Endometrium (tissue), 2 donors: ENCODE data around the gene ZFYVE28.

Experiments
- FAIRE-seq: peaks from 2 replicates; lab custom pipeline; 2012; peaks lifted over from hg19 to GRCh38; lab: Jason Lieb, UNC
- donor health status: control.
- donor health status: control.

The ZFYVE28 gene

GRCh38 chr4:2411786-2412510 is 6.5 kb downstream of the ZFYVE28 start:
- FAIRE-seq = no peak

- FAIRE-seq = no peak
Measured at GRCh38 chr4:2409381-2409783, 9.1 kb downstream of the ZFYVE28 start.

- no peak for FAIRE-seq
Measured at GRCh38 chr4:2408976-2409375, 9.5 kb downstream of the ZFYVE28 start.

- no peak for FAIRE-seq
Measured at GRCh38 chr4:2408401-2408958, 10.0 kb downstream of the ZFYVE28 start.

- no peak for FAIRE-seq
Measured at GRCh38 chr4:2407991-2408342, 10.5 kb downstream of the ZFYVE28 start.

- no peak for FAIRE-seq
Measured at GRCh38 chr4:2406920-2407319, 11.5 kb downstream of the ZFYVE28 start.

- no peak for FAIRE-seq
Measured at GRCh38 chr4:2406406-2406805, 12.0 kb downstream of the ZFYVE28 start.

- no peak for FAIRE-seq
Measured at GRCh38 chr4:2402941-2403340, 15.5 kb downstream of the ZFYVE28 start.

GRCh38 chr4:2402048-2402842 is 16.2 kb downstream of the ZFYVE28 start:
- FAIRE-seq = no peak

- FAIRE-seq = no peak
Measured at GRCh38 chr4:2401610-2401983, 16.8 kb downstream of the ZFYVE28 start.

- FAIRE-seq = no peak
Measured at GRCh38 chr4:2400841-2401609, 17.4 kb downstream of the ZFYVE28 start.

GRCh38 chr4:2399631-2400190 is 18.7 kb downstream of the ZFYVE28 start:
- FAIRE-seq = no peak

- no peak for FAIRE-seq
Measured at GRCh38 chr4:2399216-2399615, 19.2 kb downstream of the ZFYVE28 start.

GRCh38 chr4:2397596-2398379 is 20.7 kb downstream of the ZFYVE28 start:
- FAIRE-seq = no peak

- FAIRE-seq = no peak
Measured at GRCh38 chr4:2396781-2397368, 21.6 kb downstream of the ZFYVE28 start.

GRCh38 chr4:2395584-2395983 is 22.9 kb downstream of the ZFYVE28 start:
- FAIRE-seq = no peak

- no peak for FAIRE-seq
Measured at GRCh38 chr4:2395038-2395437, 23.4 kb downstream of the ZFYVE28 start.

- FAIRE-seq = no peak
Measured at GRCh38 chr4:2394528-2394927, 23.9 kb downstream of the ZFYVE28 start.

- FAIRE-seq = no peak
Measured at GRCh38 chr4:2393353-2394270, 24.8 kb downstream of the ZFYVE28 start.
